ENCODE results near the gene CTSH. TPM values are rescaled to one million over a fixed set of nuclear protein-coding genes. Genes with fewer than 3 reads are reported as not detected.

The CTSH gene
- total and polyA plus RNA-seq, 7 donors, result 16.0 to 52.6 (median 29.7) TPM

- DNase-seq (no peak), ATAC-seq (peak in 1 of 4 donors; percentile 16)
- Histone ChIP-seq H3K27ac (no peak overlapping the region), H3K36me3 (ENCODE audit: insufficient read depth in 1 of 2, low read depth in 1 of 2) (no peaks in the 10 kb centered on the region), H3K27me3 (ENCODE audit: insufficient read depth in 3 of 3, low read length in 2 of 3) (no peaks in the 10 kb centered on the region), H3K9me3 (no peaks in the 10 kb centered on the region), H3K4me1 (no peaks in the 10 kb centered on the region), H3K4me3 (no peak overlapping the region)
- TF ChIP-seq CTCF (IDR thresholded peaks at IDR 0.05), result no peak
- WGBS, 3 donors, result 57 to 66% (median 62%) methylated on average over 10 of the region's 10 CpGs
- intact Hi-C loops (cut with DNase I), result no loop called here
Measured at GRCh38 chr15:78982736-78983135, 37.9 kb upstream of the CTSH start.

DNA sequence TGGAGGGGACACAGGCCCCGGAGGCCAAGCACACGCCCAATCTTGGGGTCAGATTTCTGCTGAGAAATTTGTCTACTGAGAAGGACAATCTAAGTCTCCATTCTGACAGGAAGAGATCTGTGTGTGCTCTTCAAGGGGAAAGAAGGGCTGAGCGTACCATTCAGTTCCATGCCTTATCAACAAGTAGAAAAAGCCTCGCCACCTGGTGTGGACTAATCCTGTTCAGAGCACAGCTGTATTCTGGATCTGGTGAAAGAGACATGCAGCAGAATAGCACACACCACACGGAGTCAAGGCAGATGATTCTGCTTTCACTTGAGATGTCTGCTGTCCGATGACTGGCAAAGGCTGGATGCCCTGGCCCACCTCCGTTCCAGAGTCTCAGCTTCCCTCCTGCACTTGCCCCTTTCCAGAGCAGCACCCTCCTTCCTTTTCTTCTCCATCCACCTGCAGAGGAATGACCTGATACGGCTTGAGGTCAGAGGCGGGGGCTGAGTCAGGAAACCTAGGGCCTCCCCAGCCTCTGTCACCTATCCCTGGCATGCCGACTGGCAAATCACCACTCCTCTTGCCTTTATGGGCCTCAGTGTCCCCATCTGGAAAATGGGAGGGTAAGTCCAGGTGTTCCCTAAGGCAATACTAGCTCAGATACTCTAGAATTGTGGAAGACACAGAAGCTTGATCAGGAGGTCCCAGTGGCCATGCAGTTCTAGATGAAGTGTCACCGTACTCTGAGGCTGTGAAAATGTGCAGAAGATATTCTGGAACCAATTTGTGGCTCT is 36.9 kb upstream of the CTSH start:
- TF ChIP-seq CTCF (IDR thresholded peaks at IDR 0.05), result no peak
- Histone ChIP-seq H3K4me1 (no peaks in the 10 kb centered on the region), H3K36me3 (ENCODE audit: insufficient read depth in 1 of 2, low read depth in 1 of 2) (no peaks in the 10 kb centered on the region), H3K4me3 (no peak overlapping the region), H3K9me3 (no peaks in the 10 kb centered on the region), H3K27me3 (ENCODE audit: insufficient read depth in 3 of 3, low read length in 2 of 3) (no peaks in the 10 kb centered on the region), H3K27ac (no peak overlapping the region)
- intact Hi-C loops (cut with DNase I), result no loop called here
- WGBS, 3 donors, result 86 to 91% (median 86%) methylated on average over 11 of the region's 11 CpGs
- DNase-seq, result no peak
- ATAC-seq, result no peak

- ATAC-seq (peak; percentile 30 to 69 (median 60)), DNase-seq (no peak)
- TF ChIP-seq CTCF (IDR thresholded peaks at IDR 0.05), result peak; percentile 56
- no peak overlapping the region for H3K4me3 ChIP-seq
- intact Hi-C loops (cut with DNase I), result loop anchor here in 1 of 2 donors (2.0 kb wide), 1 partner anchor 71 kb away; no protein-coding TSS in a partner anchor
- WGBS, 3 donors, result 61 to 63% (median 61%) methylated on average over 16 to 17 of the region's 17 CpGs
- H3K27me3 ChIP-seq (ENCODE audit: insufficient read depth in 3 of 3, low read length in 2 of 3), result no peaks in the 10 kb centered on the region
- no peaks in the 10 kb centered on the region for H3K4me1 ChIP-seq
- no peak overlapping the region for H3K27ac ChIP-seq
- H3K9me3 ChIP-seq, result no peaks in the 10 kb centered on the region
- no peaks in the 10 kb centered on the region for H3K36me3 ChIP-seq (ENCODE audit: insufficient read depth in 1 of 2, low read depth in 1 of 2)
Measured at GRCh38 chr15:78979456-78980320, 34.8 kb upstream of the CTSH start.

DNA sequence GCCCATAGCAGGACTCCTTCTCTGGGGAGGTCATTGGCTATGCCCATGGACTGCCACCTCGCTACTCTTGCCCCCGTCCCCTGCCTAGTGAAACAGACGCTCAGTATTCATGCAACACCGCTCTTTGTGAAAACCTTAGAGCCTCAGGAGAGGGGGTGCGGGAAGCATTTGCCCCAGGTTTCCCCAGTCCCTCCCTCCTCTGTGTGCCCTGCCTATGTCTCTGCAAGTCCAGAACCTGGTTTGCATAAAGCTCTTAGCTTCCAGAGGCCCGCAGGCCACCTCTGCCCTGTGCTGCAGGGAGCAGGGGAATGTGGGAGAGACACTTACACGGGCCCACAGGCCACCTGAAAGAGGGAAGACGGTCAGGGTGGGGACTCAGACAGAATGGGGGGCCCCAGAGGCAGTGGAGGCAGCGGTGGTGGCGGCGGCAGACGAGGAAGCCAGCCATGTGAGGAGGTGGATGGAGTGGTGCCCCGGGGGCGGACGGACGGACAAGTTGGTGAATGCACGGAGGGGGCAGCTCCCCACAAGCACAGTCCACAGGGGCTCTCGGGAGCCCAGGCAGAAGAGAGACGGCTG is 33.8 kb upstream of the CTSH start:
- H3K9me3 ChIP-seq, result no peaks in the 10 kb centered on the region
- intact Hi-C loops (cut with DNase I), result loop anchor here in 1 of 2 donors (2.0 kb wide), 1 partner anchor 70 kb away; no protein-coding TSS in a partner anchor
- no peak overlapping the region for H3K27ac ChIP-seq
- 85 to 92% (median 91%) methylated on average over 19 of the region's 19 CpGs for WGBS, 3 donors
- H3K27me3 ChIP-seq (ENCODE audit: insufficient read depth in 3 of 3, low read length in 2 of 3), result no peaks in the 10 kb centered on the region
- DNase-seq, result no peak
- no peaks in the 10 kb centered on the region for H3K4me1 ChIP-seq
- TF ChIP-seq CTCF (IDR thresholded peaks at IDR 0.05), result no peak
- ATAC-seq, result no peak
- H3K4me3 ChIP-seq, result no peak overlapping the region
- H3K36me3 ChIP-seq (ENCODE audit: insufficient read depth in 1 of 2, low read depth in 1 of 2), result no peaks in the 10 kb centered on the region
